ENCODE measurements around the gene RNF34.
"Not testable (repeated sequence)": the region's sequence is repeated elsewhere in the genome, so short reads cannot be mapped to it uniquely, and the experiment has no call there.

The RNF34 gene

GRCh38 chr12:121376754-121377697 is 22.9 kb upstream of the RNF34 start:
- H3K4me3 Mint-ChIP-seq: no peak overlapping the region
- no peak overlapping the region for H3K27ac Mint-ChIP-seq

GRCh38 chr12:121378736-121379135 is 21.2 kb upstream of the RNF34 start:
- Mint-ChIP-seq H3K36me3 (no peaks in the 10 kb centered on the region), H3K4me3 (no peak overlapping the region), H3K4me1 (no peaks in the 10 kb centered on the region), H3K9me3 (no peaks in the 10 kb centered on the region), H3K27ac (no peak overlapping the region), H3K27me3 (no peaks in the 10 kb centered on the region)

More at GRCh38 chr12:121376754-121377697, 22.9 kb upstream of the RNF34 start:
- no peaks in the 10 kb centered on the region for H3K4me1 Mint-ChIP-seq
- no peaks in the 10 kb centered on the region for H3K9me3 Mint-ChIP-seq
- H3K36me3 Mint-ChIP-seq: no peaks in the 10 kb centered on the region
- no peaks in the 10 kb centered on the region for H3K27me3 Mint-ChIP-seq

- no peaks in the 10 kb centered on the region for H3K4me1 Mint-ChIP-seq
- no peak overlapping the region for H3K4me3 Mint-ChIP-seq
Observed at GRCh38 chr12:121379945-121380344, 20.0 kb upstream of the RNF34 start.

GRCh38 chr12:121383601-121384021 is 16.3 kb upstream of the RNF34 start:
- Mint-ChIP-seq H3K4me1 (no peaks in the 10 kb centered on the region), H3K4me3 (no peak overlapping the region), H3K27me3 (no peaks in the 10 kb centered on the region), H3K27ac (no peak overlapping the region), H3K9me3 (no peaks in the 10 kb centered on the region), H3K36me3 (no peaks in the 10 kb centered on the region)

More at GRCh38 chr12:121379945-121380344, 20.0 kb upstream of the RNF34 start:
- no peak overlapping the region for H3K27ac Mint-ChIP-seq
- no peaks in the 10 kb centered on the region for H3K27me3 Mint-ChIP-seq
- no peaks in the 10 kb centered on the region for H3K9me3 Mint-ChIP-seq
- H3K36me3 Mint-ChIP-seq: no peaks in the 10 kb centered on the region

GRCh38 chr12:121384891-121385290 is 15.0 kb upstream of the RNF34 start:
- H3K4me3 Mint-ChIP-seq, H3K4me1 Mint-ChIP-seq, H3K9me3 Mint-ChIP-seq, H3K36me3 Mint-ChIP-seq, H3K27ac Mint-ChIP-seq, H3K27me3 Mint-ChIP-seq: not testable (repeated sequence)

- Mint-ChIP-seq H3K27ac (peak overlapping the region; percentile 39), H3K36me3 (no peaks in the 10 kb centered on the region), H3K4me3 (no peak overlapping the region), H3K4me1 (peaks cover 11% of the 10 kb centered on the region), H3K9me3 (no peaks in the 10 kb centered on the region), H3K27me3 (no peaks in the 10 kb centered on the region)
Observed at GRCh38 chr12:121388421-121388981, 11.4 kb upstream of the RNF34 start.

GRCh38 chr12:121390856-121391255 is 9.1 kb upstream of the RNF34 start:
- Mint-ChIP-seq H3K36me3 (no peaks in the 10 kb centered on the region), H3K4me1 (peaks cover 11% of the 10 kb centered on the region), H3K27ac (no peak overlapping the region), H3K27me3 (no peaks in the 10 kb centered on the region), H3K9me3 (no peaks in the 10 kb centered on the region), H3K4me3 (no peak overlapping the region)

- H3K4me3 Mint-ChIP-seq: peak overlapping the region; percentile 72
- peaks cover 11% of the 10 kb centered on the region for H3K4me1 Mint-ChIP-seq
- peak overlapping the region; percentile 60 for H3K27ac Mint-ChIP-seq
- no peaks in the 10 kb centered on the region for H3K27me3 Mint-ChIP-seq
- H3K9me3 Mint-ChIP-seq: no peaks in the 10 kb centered on the region
- no peaks in the 10 kb centered on the region for H3K36me3 Mint-ChIP-seq
Observed at GRCh38 chr12:121391619-121392324, 8.1 kb upstream of the RNF34 start.

- Mint-ChIP-seq H3K27ac (no peak overlapping the region), H3K27me3 (no peaks in the 10 kb centered on the region), H3K36me3 (no peaks in the 10 kb centered on the region), H3K9me3 (no peaks in the 10 kb centered on the region), H3K4me3 (no peak overlapping the region), H3K4me1 (peaks cover 11% of the 10 kb centered on the region)
Observed at GRCh38 chr12:121392325-121392716, 7.6 kb upstream of the RNF34 start.

- Mint-ChIP-seq H3K9me3 (no peaks in the 10 kb centered on the region), H3K4me3 (no peak overlapping the region), H3K4me1 (peaks cover 29% of the 10 kb centered on the region), H3K36me3 (peaks cover 3% of the 10 kb centered on the region), H3K27me3 (no peaks in the 10 kb centered on the region), H3K27ac (no peak overlapping the region)
Observed at GRCh38 chr12:121397521-121397920, 2.4 kb upstream of the RNF34 start.

- peaks cover 3% of the 10 kb centered on the region for H3K36me3 Mint-ChIP-seq
- H3K27me3 Mint-ChIP-seq: no peaks in the 10 kb centered on the region
- no peaks in the 10 kb centered on the region for H3K9me3 Mint-ChIP-seq
- H3K4me3 Mint-ChIP-seq: peak overlapping the region; percentile 96
- H3K27ac Mint-ChIP-seq: no peak overlapping the region
- peaks cover 34% of the 10 kb centered on the region for H3K4me1 Mint-ChIP-seq
Observed at GRCh38 chr12:121398355-121398754, 1.6 kb upstream of the RNF34 start.

GRCh38 chr12:121400332-121401139 is 618 bp downstream of the RNF34 start:
- H3K9me3 Mint-ChIP-seq: no peaks in the 10 kb centered on the region
- peaks cover 3% of the 10 kb centered on the region for H3K36me3 Mint-ChIP-seq
- no peaks in the 10 kb centered on the region for H3K27me3 Mint-ChIP-seq
- peak overlapping the region; percentile 98 for H3K27ac Mint-ChIP-seq
- H3K4me3 Mint-ChIP-seq: peak overlapping the region; percentile 96
- H3K4me1 Mint-ChIP-seq: peaks cover 51% of the 10 kb centered on the region

GRCh38 chr12:121403721-121404120 is 3.8 kb downstream of the RNF34 start:
- Mint-ChIP-seq H3K4me1 (peaks cover 69% of the 10 kb centered on the region), H3K4me3 (no peak overlapping the region), H3K36me3 (peaks cover 10% of the 10 kb centered on the region), H3K27me3 (no peaks in the 10 kb centered on the region), H3K9me3 (no peaks in the 10 kb centered on the region), H3K27ac (no peak overlapping the region)

GRCh38 chr12:121404734-121405133 is 4.8 kb downstream of the RNF34 start:
- H3K9me3 Mint-ChIP-seq: no peaks in the 10 kb centered on the region
- H3K4me1 Mint-ChIP-seq: peaks cover 65% of the 10 kb centered on the region
- no peak overlapping the region for H3K4me3 Mint-ChIP-seq
- no peaks in the 10 kb centered on the region for H3K27me3 Mint-ChIP-seq
- peaks cover 10% of the 10 kb centered on the region for H3K36me3 Mint-ChIP-seq
- H3K27ac Mint-ChIP-seq: no peak overlapping the region

GRCh38 chr12:121405211-121405610 is 5.3 kb downstream of the RNF34 start:
- Mint-ChIP-seq H3K36me3 (peaks cover 10% of the 10 kb centered on the region), H3K27me3 (no peaks in the 10 kb centered on the region), H3K9me3 (no peaks in the 10 kb centered on the region), H3K4me1 (peaks cover 63% of the 10 kb centered on the region), H3K4me3 (no peak overlapping the region), H3K27ac (no peak overlapping the region)
